ENCODE results near the gene FREY1. TPM values are rescaled to one million over a fixed set of nuclear protein-coding genes. Genes with fewer than 3 reads are reported as not detected.

Gene FREY1
- total and polyA plus RNA-seq, 2 of the 8 experiments (the other 6 are each of a cell fraction or from before 2014, with no cell fraction given) = 0.32 to 1.1 TPM

GRCh38 chr11:45917623-45918330 is 10.7 kb upstream of the FREY1 start, which contains the start of gene PEX16:
Gene PEX16 (minus strand): TSS chr11:45917877. CDS start chr11:45917811, 66 bp downstream.
- no peak within 1 kb of the TSS for H3K23ac ChIP-seq (ENCODE audit: insufficient read length)
- H4K5ac ChIP-seq (ENCODE audit: insufficient read length, low read depth, low read length) = peak within 1 kb of the TSS; percentile 86
- H2BK15ac ChIP-seq (ENCODE audit: low read length) = no peak within 1 kb of the TSS
- H3K36me3 ChIP-seq (ENCODE audit: control insufficient read depth in 2 of 4, insufficient read depth in 4 of 4, low read length in 3 of 4) = peaks cover 3 to 21% (median 15%) of the 10 kb centered on the region in 4 experiments; a peak in 7 of 8 replicates
- peaks cover 4 to 19% of the 10 kb centered on the region in 2 experiments for H4K20me1 ChIP-seq (replicated peaks in 1 of 2; ENCODE audit: control insufficient read depth in 1 of 2, insufficient read depth in 2 of 2, low read length in 2 of 2)
- POLR2A ChIA-PET (ENCODE audit: partially characterized antibody) = interaction anchor here (0.6 to 5.4 kb wide), 13 partner anchors 10 to 384 kb away, joined by 3 to 36 read pairs (median 4); partner anchors contain the start of genes FREY1 and PHF21A
- H2BK20ac ChIP-seq (ENCODE audit: low read length) = no peak within 1 kb of the TSS
- CTCF ChIA-PET (ENCODE audit: partially characterized antibody) = interaction anchor here (1.3 to 4.7 kb wide), 7 partner anchors 19 to 321 kb away, joined by 3 to 33 read pairs (median 5); no protein-coding TSS in a partner anchor
- H3K27ac ChIP-seq (ENCODE audit: low read depth, low read length) = peak within 1 kb of the TSS; percentile 64; the same call in 1 of the 2 replicates
- H3K4me1 ChIP-seq (replicated peaks in 1 of 4; ENCODE audit: control insufficient read depth in 3 of 4, insufficient read depth in 4 of 4, low read length in 3 of 4) = peaks cover 12 to 28% (median 20%) of the 10 kb centered on the region in 4 experiments
- no peak within 1 kb of the TSS for H3K56ac ChIP-seq (replicated peaks; ENCODE audit: insufficient read length, low read depth, low read length)
- peak within 1 kb of the TSS; percentile 18; the same call in 1 of the 2 replicates for H2AFZ ChIP-seq (ENCODE audit: low read length)
- peak within 1 kb of the TSS; percentile 85 for H4K8ac ChIP-seq (ENCODE audit: extremely low read depth, insufficient read depth, low read length)
- H2BK12ac ChIP-seq (ENCODE audit: low read depth, low read length) = no peak within 1 kb of the TSS
- H3K9ac ChIP-seq (replicated peaks in 1 of 4; ENCODE audit: extremely low read depth in 1 of 4, low read depth in 3 of 4, low read length in 3 of 4) = peak within 1 kb of the TSS; percentile 44 to 77 (median 46)
- H2BK120ac ChIP-seq (replicated peaks; ENCODE audit: low read depth, low read length) = no peak within 1 kb of the TSS
- FAIRE-seq = peak; percentile 69
- H3K18ac ChIP-seq (ENCODE audit: extremely low read depth, low read length) = peak within 1 kb of the TSS; percentile 87
- WGBS, 2 experiments (ENCODE audit: extremely low coverage in 1 of 2, insufficient coverage in 1 of 2, insufficient read length in 1 of 2, insufficient replicate concordance in 2 of 2, low coverage in 1 of 2, low lambda C conversion rate in 2 of 2, missing lambda C conversion rate in 1 of 2) = 2% methylated on average over 45 of the region's 45 CpGs; no CpG with 5 or more reads in 1 of the 2 experiments
- H3K9me3 ChIP-seq (ENCODE audit: insufficient read depth in 2 of 2, low read depth in 1 of 2, low read length in 1 of 2) = no peaks in the 10 kb centered on the region
- H4K91ac ChIP-seq (replicated peaks; ENCODE audit: insufficient read length, low read length) = peak within 1 kb of the TSS; percentile 83
- H3K79me2 ChIP-seq (ENCODE audit: control insufficient read depth in 1 of 2, insufficient read depth in 2 of 2, low read length in 2 of 2) = peaks cover 0 to 6% of the 10 kb centered on the region in 2 experiments; a peak in 1 of 4 replicates
- DNase-seq (ENCODE audit: low read depth in 1 of 2, low spot score in 2 of 2) = peak; percentile 88 to 93
- H3K4me2 ChIP-seq (ENCODE audit: insufficient read depth in 1 of 2, low read depth in 2 of 2, low read length in 2 of 2) = peak within 1 kb of the TSS; percentile 91 to 97
- peak within 1 kb of the TSS; percentile 84 to 90 (median 88) for H3K4me3 ChIP-seq (ENCODE audit: extremely low read depth in 1 of 4, insufficient read depth in 2 of 4, low read depth in 3 of 4, low read length in 4 of 4)
- H3K79me1 ChIP-seq (ENCODE audit: low read depth, low read length) = peaks cover 8% of the 10 kb centered on the region; the same call in 1 of the 2 replicates
- no peak within 1 kb of the TSS for H2AK5ac ChIP-seq (ENCODE audit: low read depth, low read length)
- peaks cover 0 to 9% (median 0%) of the 10 kb centered on the region in 4 experiments; a peak in 3 of 7 replicates for H3K27me3 ChIP-seq (replicated peaks in 1 of 4; ENCODE audit: control insufficient read depth in 3 of 4, extremely low read depth in 1 of 4, insufficient read depth in 3 of 4, low read length in 3 of 4)
- H3K14ac ChIP-seq (ENCODE audit: insufficient read length) = no peak within 1 kb of the TSS
- peaks cover 17% of the 10 kb centered on the region for H3K23me2 ChIP-seq (ENCODE audit: low read depth, low read length)
- H3K4ac ChIP-seq (replicated peaks; ENCODE audit: insufficient read length, low read depth, low read length) = peak within 1 kb of the TSS; percentile 97
- peak within 1 kb of the TSS; percentile 81 for H2BK5ac ChIP-seq (ENCODE audit: low read depth, low read length)
- TF ChIP-seq HDAC2 (IDR thresholded peaks at IDR 0.05; ENCODE audit: borderline replicate concordance in 1 of 2, low read depth in 2 of 2, low read length in 2 of 2) (peak in 1 of 2 experiments; percentile 52; a peak in 1 of 4 replicates), SP2 (IDR thresholded peaks at IDR 0.05; ENCODE audit: low read length) (no peak; the same call in 1 of the 2 replicates), CREB1 (IDR thresholded peaks at IDR 0.05) (peak; percentile 9; the same call in 1 of the 2 replicates), RBBP5 (IDR thresholded peaks at IDR 0.05; ENCODE audit: borderline replicate concordance, low read depth, low read length) (peak; percentile 16; the same call in 1 of the 2 replicates), YY1 (IDR thresholded peaks at IDR 0.05; ENCODE audit: low read depth, low read length) (0 out of 2 replicates have a peak, but pooled peaks have one; percentile 40), ZNF274 (IDR thresholded peaks at IDR 0.05; ENCODE audit: borderline replicate concordance, extremely low read depth, low read length) (no peak), TAF7 (optimal IDR thresholded peaks at IDR 0.05; ENCODE audit: borderline replicate concordance, low read depth, low read length) (peak; percentile 82), ASH2L (IDR thresholded peaks at IDR 0.05; ENCODE audit: low read length) (peak; percentile 20)
